ENCODE data around the gene CRLF3.
"Not testable (repeated sequence)": the region's sequence is repeated elsewhere in the genome, so short reads cannot be mapped to it uniquely, and the experiment has no call there.

DNA sequence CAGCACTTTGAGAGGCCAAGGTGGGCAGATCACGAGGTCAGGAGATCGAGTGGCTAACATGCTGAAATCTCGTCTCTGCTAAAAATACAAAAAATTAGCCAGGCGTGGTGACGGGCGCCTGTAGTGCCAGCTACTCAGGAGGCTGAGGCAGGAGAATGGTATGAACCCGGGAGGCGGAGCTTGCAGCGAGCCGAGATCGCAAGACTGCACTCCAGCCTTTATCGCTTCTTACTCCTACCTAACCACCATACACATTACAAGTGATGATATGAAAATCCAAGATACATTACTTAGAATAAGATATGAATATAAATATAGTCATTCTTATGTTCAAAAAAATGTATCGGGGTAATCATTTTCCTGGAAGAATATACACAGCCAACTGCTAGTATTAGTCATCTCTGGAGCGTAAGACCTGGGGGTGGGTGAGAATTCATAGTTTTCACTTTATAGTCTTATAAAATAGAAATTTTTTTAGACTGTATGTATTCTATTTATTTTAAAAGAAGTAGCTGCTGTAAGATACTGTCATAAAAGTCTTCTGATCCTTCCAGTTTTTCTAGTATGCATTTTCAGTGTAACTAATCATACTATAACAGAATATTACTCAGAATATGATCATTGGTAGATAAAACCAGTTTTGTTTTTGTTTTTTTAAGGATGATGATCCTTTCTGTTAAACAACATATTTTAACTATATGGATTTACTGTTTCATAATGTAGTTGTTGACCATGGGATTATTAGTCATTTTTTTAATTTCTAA, 56.7 kb downstream of the CRLF3 start:
- TF ChIP-seq EZH2 (IDR thresholded peaks at IDR 0.05; ENCODE audit: low read length, missing control alignments) = not testable (repeated sequence)
- TF ChIP-seq, protein P1, sequence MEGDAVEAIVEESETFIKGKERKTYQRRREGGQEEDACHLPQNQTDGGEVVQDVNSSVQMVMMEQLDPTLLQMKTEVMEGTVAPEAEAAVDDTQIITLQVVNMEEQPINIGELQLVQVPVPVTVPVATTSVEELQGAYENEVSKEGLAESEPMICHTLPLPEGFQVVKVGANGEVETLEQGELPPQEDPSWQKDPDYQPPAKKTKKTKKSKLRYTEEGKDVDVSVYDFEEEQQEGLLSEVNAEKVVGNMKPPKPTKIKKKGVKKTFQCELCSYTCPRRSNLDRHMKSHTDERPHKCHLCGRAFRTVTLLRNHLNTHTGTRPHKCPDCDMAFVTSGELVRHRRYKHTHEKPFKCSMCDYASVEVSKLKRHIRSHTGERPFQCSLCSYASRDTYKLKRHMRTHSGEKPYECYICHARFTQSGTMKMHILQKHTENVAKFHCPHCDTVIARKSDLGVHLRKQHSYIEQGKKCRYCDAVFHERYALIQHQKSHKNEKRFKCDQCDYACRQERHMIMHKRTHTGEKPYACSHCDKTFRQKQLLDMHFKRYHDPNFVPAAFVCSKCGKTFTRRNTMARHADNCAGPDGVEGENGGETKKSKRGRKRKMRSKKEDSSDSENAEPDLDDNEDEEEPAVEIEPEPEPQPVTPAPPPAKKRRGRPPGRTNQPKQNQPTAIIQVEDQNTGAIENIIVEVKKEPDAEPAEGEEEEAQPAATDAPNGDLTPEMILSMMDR (conservative IDR thresholded peaks at IDR 0.05 in 1 of 2, IDR thresholded peaks at IDR 0.05 in 1 of 2; ENCODE audit: low read depth in 1 of 2, low read length in 2 of 2) = not testable (repeated sequence)

All from fibroblast of lung (primary cell).